ENCODE results near the gene DPF1.

Gene DPF1

DNA sequence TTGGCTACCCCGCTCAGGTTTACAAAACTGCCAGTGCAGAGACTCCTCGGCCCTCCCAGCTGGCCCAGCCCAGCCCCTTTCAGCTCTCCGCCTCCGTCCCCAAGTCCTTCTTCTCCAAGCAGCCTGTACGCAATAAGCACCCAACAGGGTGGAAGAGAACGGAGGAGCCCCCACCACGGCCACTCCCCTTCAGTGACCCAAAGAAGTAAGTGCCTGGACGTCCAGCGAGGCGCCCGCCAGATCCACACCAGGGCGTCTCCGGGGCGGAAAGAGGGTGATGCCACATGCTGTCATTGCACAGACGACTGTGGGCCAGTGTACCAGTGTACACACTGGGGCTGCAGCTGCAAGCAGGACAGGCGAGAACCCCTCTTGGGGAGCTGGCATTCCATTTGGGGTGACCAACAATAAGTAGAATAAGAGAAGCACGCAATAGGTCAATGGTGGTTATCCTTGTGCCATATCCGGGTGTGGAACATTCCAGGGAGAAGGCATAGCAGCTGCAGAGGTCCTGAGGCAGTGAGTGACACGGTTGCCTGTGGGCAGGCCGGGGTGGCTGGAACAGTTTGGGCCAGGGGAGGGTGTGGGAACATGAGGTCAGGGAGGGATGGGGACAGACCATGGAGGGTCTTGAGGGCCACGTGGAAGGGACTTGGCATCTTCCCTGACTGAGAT is 41.3 kb downstream of the DPF1 start:
- no peak for TF ChIP-seq EZH2phosphoT487 (IDR thresholded peaks at IDR 0.05; ENCODE audit: borderline replicate concordance, low read length)
- TF ChIP-seq, protein P1, sequence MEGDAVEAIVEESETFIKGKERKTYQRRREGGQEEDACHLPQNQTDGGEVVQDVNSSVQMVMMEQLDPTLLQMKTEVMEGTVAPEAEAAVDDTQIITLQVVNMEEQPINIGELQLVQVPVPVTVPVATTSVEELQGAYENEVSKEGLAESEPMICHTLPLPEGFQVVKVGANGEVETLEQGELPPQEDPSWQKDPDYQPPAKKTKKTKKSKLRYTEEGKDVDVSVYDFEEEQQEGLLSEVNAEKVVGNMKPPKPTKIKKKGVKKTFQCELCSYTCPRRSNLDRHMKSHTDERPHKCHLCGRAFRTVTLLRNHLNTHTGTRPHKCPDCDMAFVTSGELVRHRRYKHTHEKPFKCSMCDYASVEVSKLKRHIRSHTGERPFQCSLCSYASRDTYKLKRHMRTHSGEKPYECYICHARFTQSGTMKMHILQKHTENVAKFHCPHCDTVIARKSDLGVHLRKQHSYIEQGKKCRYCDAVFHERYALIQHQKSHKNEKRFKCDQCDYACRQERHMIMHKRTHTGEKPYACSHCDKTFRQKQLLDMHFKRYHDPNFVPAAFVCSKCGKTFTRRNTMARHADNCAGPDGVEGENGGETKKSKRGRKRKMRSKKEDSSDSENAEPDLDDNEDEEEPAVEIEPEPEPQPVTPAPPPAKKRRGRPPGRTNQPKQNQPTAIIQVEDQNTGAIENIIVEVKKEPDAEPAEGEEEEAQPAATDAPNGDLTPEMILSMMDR (IDR thresholded peaks at IDR 0.05; ENCODE audit: low read depth, low read length, poor library complexity, severe bottlenecking): no peak
- Histone ChIP-seq H3K27ac (ENCODE audit: low read depth, low read length) (no peak overlapping the region), H3K9me2 (replicated peaks; ENCODE audit: control insufficient read depth, low read length) (no peaks in the 10 kb centered on the region)

DNA sequence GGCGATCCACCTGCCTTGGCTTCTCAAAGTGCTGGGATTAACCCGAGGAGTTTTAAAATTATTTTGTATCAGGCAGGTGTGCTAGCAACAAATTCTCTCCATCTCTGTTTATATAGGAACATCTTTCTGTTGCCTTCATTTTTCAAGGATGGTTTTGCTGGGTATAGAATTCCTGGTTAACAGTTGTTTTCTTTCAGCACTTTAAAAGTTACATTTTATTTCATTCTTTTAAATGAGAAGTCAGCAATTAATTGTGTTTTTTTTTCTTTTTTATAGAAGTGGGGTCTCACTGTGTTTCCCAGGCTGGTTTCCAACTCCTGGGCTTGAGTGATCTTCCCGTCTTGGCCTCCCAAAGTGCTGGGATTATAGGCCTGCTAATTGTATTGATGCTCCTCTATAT is 44.0 kb downstream of the DPF1 start:
- Histone ChIP-seq H3F3A (ENCODE audit: control insufficient read depth, insufficient read depth) (no peaks in the 10 kb centered on the region), H3K27ac (ENCODE audit: low read depth, low read length) (no peak overlapping the region), H3K4me2 (ENCODE audit: low read length) (no peak overlapping the region), H3K27me3 (ENCODE audit: control insufficient read depth, low read length) (no peaks in the 10 kb centered on the region), H3K36me3 (ENCODE audit: control insufficient read depth, low read length) (peaks cover 3% of the 10 kb centered on the region; the same call in 1 of the 2 replicates), H3K79me2 (ENCODE audit: control insufficient read depth, low read length) (no peaks in the 10 kb centered on the region), H4K20me1 (ENCODE audit: control insufficient read depth, insufficient read depth, low read depth, low read length) (no peaks in the 10 kb centered on the region), H3K4me1 (ENCODE audit: control insufficient read depth, low read length) (no peaks in the 10 kb centered on the region), H3K4me3 (ENCODE audit: low read length) (no peak overlapping the region), H3K9me3 (ENCODE audit: control insufficient read depth, insufficient read depth, low read length) (no peaks in the 10 kb centered on the region; the same call in 1 of the 2 replicates), H3K9me2 (replicated peaks; ENCODE audit: control insufficient read depth, low read length) (no peaks in the 10 kb centered on the region)
- TF ChIP-seq EZH2phosphoT487 (IDR thresholded peaks at IDR 0.05; ENCODE audit: borderline replicate concordance, low read length): no peak
- TF ChIP-seq, protein P1 (IDR thresholded peaks at IDR 0.05; ENCODE audit: low read depth, low read length, poor library complexity, severe bottlenecking): no peak

More for the DNA sequence above, 41.3 kb downstream of the DPF1 start:
- H3K36me3 ChIP-seq (ENCODE audit: control insufficient read depth, low read length): peaks cover 3% of the 10 kb centered on the region; the same call in 1 of the 2 replicates
- no peaks in the 10 kb centered on the region; the same call in 1 of the 2 replicates for H3K9me3 ChIP-seq (ENCODE audit: control insufficient read depth, insufficient read depth, low read length)
- H3K4me1 ChIP-seq (ENCODE audit: control insufficient read depth, low read length): no peaks in the 10 kb centered on the region
- H3K27me3 ChIP-seq (ENCODE audit: control insufficient read depth, low read length): no peaks in the 10 kb centered on the region
- no peak overlapping the region for H3K4me2 ChIP-seq (ENCODE audit: low read length)
- H4K20me1 ChIP-seq (ENCODE audit: control insufficient read depth, insufficient read depth, low read depth, low read length): no peaks in the 10 kb centered on the region
- no peak overlapping the region for H3K4me3 ChIP-seq (ENCODE audit: low read length)
- H3F3A ChIP-seq (ENCODE audit: control insufficient read depth, insufficient read depth): no peaks in the 10 kb centered on the region
- no peaks in the 10 kb centered on the region for H3K79me2 ChIP-seq (ENCODE audit: control insufficient read depth, low read length)

DNA sequence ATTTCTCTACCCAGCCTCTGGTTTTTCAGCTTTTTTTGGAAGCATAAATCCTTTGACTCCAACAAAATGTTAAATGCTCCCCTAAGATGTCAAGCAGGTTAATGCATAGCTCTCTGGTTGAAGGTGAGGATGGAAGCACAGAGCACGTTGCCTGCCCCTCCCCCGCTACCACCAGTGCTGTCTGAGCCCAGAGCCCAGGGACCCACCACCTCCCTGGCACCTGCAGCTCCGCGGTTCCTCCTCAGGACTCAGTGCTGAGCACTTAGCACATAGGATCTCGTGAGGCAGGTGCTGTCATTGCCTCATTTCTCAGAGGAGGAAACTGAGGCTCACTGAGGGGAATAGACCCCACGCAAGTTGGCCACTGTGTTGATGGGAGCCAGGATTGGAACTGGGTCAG is 48.6 kb downstream of the DPF1 start:
- H3K79me2 ChIP-seq (ENCODE audit: control insufficient read depth, low read length): no peaks in the 10 kb centered on the region
- H3K9me3 ChIP-seq (ENCODE audit: control insufficient read depth, insufficient read depth, low read length): no peaks in the 10 kb centered on the region; the same call in 1 of the 2 replicates
- H3K4me2 ChIP-seq (ENCODE audit: low read length): no peak overlapping the region
- no peaks in the 10 kb centered on the region for H4K20me1 ChIP-seq (ENCODE audit: control insufficient read depth, insufficient read depth, low read depth, low read length)
- H3K27ac ChIP-seq (ENCODE audit: low read depth, low read length): no peak overlapping the region
- no peaks in the 10 kb centered on the region for H3K27me3 ChIP-seq (ENCODE audit: control insufficient read depth, low read length)
- TF ChIP-seq, protein P1 (IDR thresholded peaks at IDR 0.05; ENCODE audit: low read depth, low read length, poor library complexity, severe bottlenecking): no peak
- TF ChIP-seq EZH2phosphoT487 (IDR thresholded peaks at IDR 0.05; ENCODE audit: borderline replicate concordance, low read length): no peak
- H3K4me3 ChIP-seq (ENCODE audit: low read length): no peak overlapping the region
- H3K4me1 ChIP-seq (ENCODE audit: control insufficient read depth, low read length): no peaks in the 10 kb centered on the region
- no peaks in the 10 kb centered on the region for H3F3A ChIP-seq (ENCODE audit: control insufficient read depth, insufficient read depth)
- H3K36me3 ChIP-seq (ENCODE audit: control insufficient read depth, low read length): no peaks in the 10 kb centered on the region; the same call in 1 of the 2 replicates
- H3K9me2 ChIP-seq (replicated peaks; ENCODE audit: control insufficient read depth, low read length): no peaks in the 10 kb centered on the region

All from DOHH2 (cell line).